Mesendoderm (in vitro differentiated cells): ENCODE results near the gene ATOH1.

Experiments used
- DNase-seq: peaks from one replicate; pipeline ENCODE4 v3.0.0; 2013
- H2AK5ac ChIP-seq: 2 replicates; pipeline ENCODE4 v1.6.1; 2013; ENCODE audit warnings: low read length, inconsistent platforms
- H2BK120ac ChIP-seq: 2 replicates; pipeline ENCODE4 v1.6.1; 2013; ENCODE audit warnings: low read depth, mild to moderate bottlenecking, low read length, moderate library complexity, mixed read lengths
- H2BK15ac ChIP-seq: replicated peaks from 2 replicates; pipeline ENCODE4 v1.6.1; 2013; ENCODE audit warnings: low read depth, mild to moderate bottlenecking, moderate library complexity
- H2BK5ac ChIP-seq: 2 replicates; pipeline ENCODE4 v1.6.1; 2013; ENCODE audit warnings: low read length, inconsistent platforms
- H3K18ac ChIP-seq: 2 replicates; pipeline ENCODE4 v1.6.1; 2013; ENCODE audit warnings: mild to moderate bottlenecking, low read length, mixed read lengths
- H3K23ac ChIP-seq: one replicate; pipeline ENCODE4 v1.6.1; 2013; ENCODE audit warnings: low read length
- H3K27ac ChIP-seq: 2 replicates; pipeline ENCODE4 v1.5.1; 2013; ENCODE audit warnings: low read depth, mild to moderate bottlenecking, inconsistent platforms, low read length, moderate library complexity
- H3K27me3 ChIP-seq: 2 replicates; pipeline ENCODE4 v1.6.1; 2013; ENCODE audit warnings: low read length, control low read depth, mild to moderate bottlenecking, inconsistent platforms; ENCODE audit not compliant: insufficient read depth, poor library complexity
- H3K36me3 ChIP-seq: 2 replicates; pipeline ENCODE4 v1.6.1; 2013; ENCODE audit warnings: low read length, inconsistent platforms; ENCODE audit not compliant: control insufficient read depth, insufficient read depth
- H3K4ac ChIP-seq: one replicate; pipeline ENCODE4 v1.6.1; 2013; ENCODE audit warnings: low read depth, mild to moderate bottlenecking, low read length, moderate library complexity
- H3K4me1 ChIP-seq: 2 replicates; pipeline ENCODE4 v1.6.1; 2013; ENCODE audit warnings: low read depth, low read length, inconsistent platforms; ENCODE audit not compliant: control insufficient read depth
- H3K4me2 ChIP-seq: 2 replicates; pipeline ENCODE4 v1.6.1; 2013; ENCODE audit warnings: low read length
- H3K4me3 ChIP-seq: 2 replicates; pipeline ENCODE4 v1.5.1; 2013; ENCODE audit warnings: mild to moderate bottlenecking, low read length
- H3K56ac ChIP-seq: one replicate; pipeline ENCODE4 v1.6.1; 2013; ENCODE audit warnings: low read length
- H3K79me1 ChIP-seq: 2 replicates; pipeline ENCODE4 v1.6.1; 2013; ENCODE audit warnings: low read length, inconsistent platforms
- H3K79me2 ChIP-seq: 2 replicates; pipeline ENCODE4 v1.6.1; 2013; ENCODE audit warnings: mild to moderate bottlenecking, low read length; ENCODE audit not compliant: control insufficient read depth, insufficient read depth
- H3K9ac ChIP-seq: 2 replicates; pipeline ENCODE4 v1.6.1; 2013; ENCODE audit warnings: low read length, inconsistent platforms
- H4K5ac ChIP-seq: one replicate; pipeline ENCODE4 v1.6.1; 2013; ENCODE audit warnings: low read length
- H4K8ac ChIP-seq: one replicate; pipeline ENCODE4 v1.6.1; 2013; ENCODE audit warnings: low read depth, mild to moderate bottlenecking, control low read depth, low read length, moderate library complexity
- WGBS: extraction: QIAGEN DNeasy Blood & Tissue Kit; methylation state at CpG from one replicate; pipeline ENCODE4 v1.1.7; 2013; ENCODE audit warnings: low lambda C conversion rate, missing lambda C conversion rate; ENCODE audit not compliant: insufficient coverage; ENCODE audit errors: extremely low coverage; 5-methylcytosine and 5-hydroxymethylcytosine counted together

The ATOH1 gene

DNA sequence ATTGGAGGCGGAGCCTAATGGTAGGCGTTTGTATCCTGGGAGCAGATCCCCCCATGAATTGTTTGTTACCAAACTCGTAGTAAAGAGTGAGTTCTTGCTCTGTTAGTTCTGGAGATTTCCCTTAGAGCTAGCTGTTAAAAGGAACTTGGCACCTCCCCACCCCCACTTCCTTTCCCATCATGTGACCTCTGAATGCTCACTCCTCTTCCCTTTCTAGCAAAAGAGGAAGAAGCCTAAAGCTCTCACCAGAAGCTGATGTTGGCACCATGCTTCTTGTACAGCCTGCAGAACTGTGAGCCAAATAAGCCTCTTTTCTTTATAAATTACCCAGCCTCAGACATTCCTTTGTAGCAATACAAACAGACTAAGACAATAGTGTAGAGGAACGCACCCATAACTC, 13.8 kb upstream of the ATOH1 start:
- H3K4ac ChIP-seq: no peak overlapping the region
- no peaks in the 10 kb centered on the region for H3K27me3 ChIP-seq
- H3K18ac ChIP-seq: no peak overlapping the region
- H4K5ac ChIP-seq: no peak overlapping the region
- no peaks in the 10 kb centered on the region for H3K79me1 ChIP-seq
- WGBS: no CpG with 5 or more reads among the region's 4 CpGs
- H3K4me2 ChIP-seq: no peak overlapping the region
- H3K9ac ChIP-seq: no peak overlapping the region
- no peak overlapping the region for H4K8ac ChIP-seq
- H2BK120ac ChIP-seq: no peak overlapping the region
- no peak overlapping the region for H2BK15ac ChIP-seq
- H3K4me3 ChIP-seq: no peak overlapping the region
- peak; percentile 61 for DNase-seq
- H2AK5ac ChIP-seq: no peak overlapping the region
- no peaks in the 10 kb centered on the region for H3K36me3 ChIP-seq
- H2BK5ac ChIP-seq: no peak overlapping the region
- H3K79me2 ChIP-seq: no peaks in the 10 kb centered on the region
- no peak overlapping the region for H3K56ac ChIP-seq
- H3K23ac ChIP-seq: no peak overlapping the region
- H3K27ac ChIP-seq: no peak overlapping the region
- H3K4me1 ChIP-seq: no peaks in the 10 kb centered on the region

DNA sequence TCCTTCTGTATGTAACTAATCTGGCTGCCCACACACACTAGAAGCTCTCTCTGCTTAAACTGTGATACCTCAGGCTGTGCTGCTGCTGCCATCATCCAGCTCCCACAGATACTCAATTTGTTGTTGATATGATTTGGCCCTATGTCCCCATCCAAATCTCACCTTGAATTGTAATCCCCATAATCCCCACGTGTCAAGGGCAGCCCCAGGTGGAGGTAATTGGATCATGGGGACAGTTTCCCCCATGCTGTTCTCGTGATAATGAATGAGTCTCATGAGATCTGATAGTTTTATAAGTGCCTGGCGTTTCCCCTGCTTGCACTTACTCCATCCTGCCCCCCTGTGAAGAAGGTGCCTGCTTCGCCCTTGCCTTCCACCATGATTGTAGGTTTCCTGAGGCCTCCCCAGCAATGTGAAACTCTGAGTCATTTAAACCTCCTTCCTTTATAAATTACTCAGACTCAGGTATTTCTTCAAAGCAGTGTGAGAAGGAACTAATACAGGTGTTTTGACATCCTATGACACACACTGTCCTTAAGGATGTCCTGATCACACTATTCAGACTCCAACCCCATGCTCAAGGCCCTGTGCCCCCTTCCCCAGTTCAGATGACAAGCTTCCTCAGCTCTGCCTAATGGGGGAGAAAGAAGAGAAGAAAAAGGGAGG, 2.9 kb upstream of the ATOH1 start:
- no peak overlapping the region for H3K4me3 ChIP-seq
- H3K27me3 ChIP-seq: peaks cover 41% of the 10 kb centered on the region
- WGBS: no CpG with 5 or more reads among the region's 4 CpGs

DNA sequence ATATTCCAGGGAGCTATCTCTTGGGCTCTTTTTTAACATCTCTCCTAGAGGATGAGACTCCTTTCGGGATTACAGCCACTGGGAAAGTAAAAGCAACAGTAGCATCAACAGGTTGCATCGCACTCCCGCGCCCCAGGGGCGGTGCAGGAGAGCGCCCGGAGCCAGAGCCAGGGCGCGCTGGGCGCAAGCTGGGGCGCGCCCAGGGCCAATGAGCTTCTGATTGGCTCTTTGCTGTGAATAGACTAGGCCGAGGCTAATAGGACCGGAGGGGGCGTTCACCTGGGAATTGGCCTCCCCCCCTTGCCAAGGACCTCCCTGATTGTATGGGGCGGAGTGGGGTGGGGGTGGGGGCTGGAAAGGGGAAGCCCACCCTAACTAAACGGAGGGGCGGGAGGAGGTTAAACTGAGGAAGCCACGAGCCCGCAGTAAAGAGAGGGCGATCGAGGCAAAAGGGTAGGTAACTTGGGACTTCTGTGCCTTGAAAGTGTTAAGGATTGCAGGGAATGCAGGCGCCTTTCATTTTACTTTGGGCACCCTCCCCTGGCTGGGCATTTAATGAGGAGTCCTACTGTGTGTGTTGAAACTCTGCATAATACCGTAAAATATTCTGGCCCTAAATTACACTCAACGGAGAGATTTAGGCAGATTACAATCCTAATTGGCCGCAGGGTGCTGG, 1.1 kb upstream of the ATOH1 start:
- Histone ChIP-seq H3K56ac (no peak overlapping the region), H2BK120ac (no peak overlapping the region), H3K27me3 (peaks cover 53% of the 10 kb centered on the region), H3K9ac (no peak overlapping the region), H3K79me1 (no peaks in the 10 kb centered on the region), H3K4me1 (no peaks in the 10 kb centered on the region), H3K36me3 (no peaks in the 10 kb centered on the region), H3K27ac (no peak overlapping the region), H4K5ac (no peak overlapping the region), H3K4me2 (peak overlapping the region; percentile 10), H2AK5ac (no peak overlapping the region), H3K4me3 (no peak overlapping the region), H2BK15ac (no peak overlapping the region), H2BK5ac (no peak overlapping the region), H4K8ac (no peak overlapping the region), H3K23ac (no peak overlapping the region), H3K18ac (no peak overlapping the region), H3K4ac (no peak overlapping the region), H3K79me2 (no peaks in the 10 kb centered on the region)
- DNase-seq: peak; percentile 44
- WGBS: no CpG with 5 or more reads among the region's 26 CpGs

More for the DNA sequence above, 2.9 kb upstream of the ATOH1 start:
- Histone ChIP-seq H2AK5ac (no peak overlapping the region), H2BK5ac (no peak overlapping the region), H3K18ac (no peak overlapping the region), H3K79me1 (no peaks in the 10 kb centered on the region), H3K9ac (no peak overlapping the region), H3K36me3 (no peaks in the 10 kb centered on the region), H3K23ac (no peak overlapping the region), H3K56ac (no peak overlapping the region), H3K4me2 (no peak overlapping the region), H3K79me2 (no peaks in the 10 kb centered on the region), H4K5ac (no peak overlapping the region), H3K27ac (no peak overlapping the region), H2BK15ac (no peak overlapping the region), H3K4me1 (no peaks in the 10 kb centered on the region), H4K8ac (no peak overlapping the region), H3K4ac (no peak overlapping the region), H2BK120ac (no peak overlapping the region)
- peak; percentile 64 for DNase-seq

DNA sequence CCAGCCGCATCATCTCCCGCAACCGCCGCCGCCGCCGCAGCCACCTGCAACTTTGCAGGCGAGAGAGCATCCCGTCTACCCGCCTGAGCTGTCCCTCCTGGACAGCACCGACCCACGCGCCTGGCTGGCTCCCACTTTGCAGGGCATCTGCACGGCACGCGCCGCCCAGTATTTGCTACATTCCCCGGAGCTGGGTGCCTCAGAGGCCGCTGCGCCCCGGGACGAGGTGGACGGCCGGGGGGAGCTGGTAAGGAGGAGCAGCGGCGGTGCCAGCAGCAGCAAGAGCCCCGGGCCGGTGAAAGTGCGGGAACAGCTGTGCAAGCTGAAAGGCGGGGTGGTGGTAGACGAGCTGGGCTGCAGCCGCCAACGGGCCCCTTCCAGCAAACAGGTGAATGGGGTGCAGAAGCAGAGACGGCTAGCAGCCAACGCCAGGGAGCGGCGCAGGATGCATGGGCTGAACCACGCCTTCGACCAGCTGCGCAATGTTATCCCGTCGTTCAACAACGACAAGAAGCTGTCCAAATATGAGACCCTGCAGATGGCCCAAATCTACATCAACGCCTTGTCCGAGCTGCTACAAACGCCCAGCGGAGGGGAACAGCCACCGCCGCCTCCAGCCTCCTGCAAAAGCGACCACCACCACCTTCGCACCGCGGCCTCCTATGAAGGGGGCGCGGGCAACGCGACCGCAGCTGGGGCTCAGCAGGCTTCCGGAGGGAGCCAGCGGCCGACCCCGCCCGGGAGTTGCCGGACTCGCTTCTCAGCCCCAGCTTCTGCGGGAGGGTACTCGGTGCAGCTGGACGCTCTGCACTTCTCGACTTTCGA, 654 bp downstream of the ATOH1 start:
- Histone ChIP-seq H2BK5ac (no peak overlapping the region), H2BK120ac (no peak overlapping the region), H3K23ac (no peak overlapping the region), H3K4me2 (peak overlapping the region; percentile 49), H3K56ac (no peak overlapping the region), H3K79me2 (no peaks in the 10 kb centered on the region), H3K9ac (no peak overlapping the region), H3K4me3 (no peak overlapping the region), H3K27ac (no peak overlapping the region), H3K18ac (no peak overlapping the region), H4K8ac (no peak overlapping the region), H2AK5ac (no peak overlapping the region), H3K36me3 (no peaks in the 10 kb centered on the region), H3K27me3 (peaks cover 62% of the 10 kb centered on the region), H3K79me1 (no peaks in the 10 kb centered on the region), H3K4ac (no peak overlapping the region), H4K5ac (no peak overlapping the region), H2BK15ac (no peak overlapping the region), H3K4me1 (no peaks in the 10 kb centered on the region)
- peak; percentile 44 for DNase-seq
- no CpG with 5 or more reads among the region's 70 CpGs for WGBS

DNA sequence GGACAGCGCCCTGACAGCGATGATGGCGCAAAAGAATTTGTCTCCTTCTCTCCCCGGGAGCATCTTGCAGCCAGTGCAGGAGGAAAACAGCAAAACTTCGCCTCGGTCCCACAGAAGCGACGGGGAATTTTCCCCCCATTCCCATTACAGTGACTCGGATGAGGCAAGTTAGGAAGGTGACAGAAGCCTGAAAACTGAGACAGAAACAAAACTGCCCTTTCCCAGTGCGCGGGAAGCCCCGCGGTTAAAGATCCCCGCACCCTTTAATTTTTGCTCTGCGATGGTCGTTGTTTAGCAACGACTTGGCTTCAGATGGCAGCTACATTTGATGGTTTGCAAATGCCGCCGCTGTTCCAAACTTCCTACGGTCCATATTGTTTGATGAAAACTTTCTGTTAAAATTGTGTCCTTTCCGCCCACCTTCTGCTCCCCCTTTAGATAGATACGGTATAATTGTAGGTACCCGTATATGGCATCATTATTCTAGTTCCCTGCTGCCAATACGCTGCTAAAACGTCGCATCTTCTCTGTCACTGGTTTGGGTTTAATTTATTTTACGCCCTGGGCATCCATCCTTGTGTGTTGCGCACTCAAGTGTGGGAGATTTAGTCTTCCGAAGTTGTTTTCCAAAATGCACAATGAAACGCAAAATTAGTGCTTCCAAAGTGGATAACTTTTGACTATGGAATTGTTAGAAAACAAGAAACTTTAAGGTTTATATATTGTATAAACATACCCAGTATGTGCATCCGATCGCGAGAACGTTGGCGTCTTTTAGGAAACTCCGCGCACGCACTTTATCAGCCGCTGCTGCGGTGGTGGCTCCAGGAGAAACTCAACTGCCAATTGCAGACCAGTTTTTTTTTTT, 1.5 kb downstream of the ATOH1 start:
- H2BK120ac ChIP-seq: no peak overlapping the region
- DNase-seq: peak; percentile 36
- H3K4ac ChIP-seq: no peak overlapping the region
- H3K79me1 ChIP-seq: no peaks in the 10 kb centered on the region
- no peak overlapping the region for H2AK5ac ChIP-seq
- no CpG with 5 or more reads among the region's 40 CpGs for WGBS
- H3K18ac ChIP-seq: no peak overlapping the region
- no peak overlapping the region for H3K9ac ChIP-seq
- H3K23ac ChIP-seq: no peak overlapping the region
- no peak overlapping the region for H3K4me3 ChIP-seq
- no peak overlapping the region for H3K27ac ChIP-seq
- H2BK5ac ChIP-seq: no peak overlapping the region
- H3K36me3 ChIP-seq: no peaks in the 10 kb centered on the region
- peaks cover 1% of the 10 kb centered on the region for H3K4me1 ChIP-seq
- H3K4me2 ChIP-seq: no peak overlapping the region
- H3K79me2 ChIP-seq: no peaks in the 10 kb centered on the region
- no peak overlapping the region for H2BK15ac ChIP-seq
- H3K27me3 ChIP-seq: peaks cover 60% of the 10 kb centered on the region
- no peak overlapping the region for H3K56ac ChIP-seq
- H4K8ac ChIP-seq: no peak overlapping the region
- no peak overlapping the region for H4K5ac ChIP-seq
